Testis (tissue), 2 donors: ENCODE data around the gene BAIAP2.

ENCODE experiments used
- POLR2A ChIP-seq: fragments of 450-650 bp; IDR thresholded peaks from one replicate; pipeline ENCODE4 v1.6.1; 2017; ENCODE audit warnings: antibody characterized with exemption, mild to moderate bottlenecking, moderate library complexity
- TF ChIP-seq, protein P1 (sequence below), 3 experiments: fragments of 450-650 bp in 2 of 3; fragments of 200-600 bp in 1 of 3; sonication (generic) in 1 of 3; IDR thresholded peaks; one replicate each; pipeline ENCODE4 v1.5.1; 2016 to 2019; ENCODE audit warnings: antibody characterized with exemption in 3 of 3, mild to moderate bottlenecking in 2 of 3, moderate library complexity in 1 of 3

DNA sequence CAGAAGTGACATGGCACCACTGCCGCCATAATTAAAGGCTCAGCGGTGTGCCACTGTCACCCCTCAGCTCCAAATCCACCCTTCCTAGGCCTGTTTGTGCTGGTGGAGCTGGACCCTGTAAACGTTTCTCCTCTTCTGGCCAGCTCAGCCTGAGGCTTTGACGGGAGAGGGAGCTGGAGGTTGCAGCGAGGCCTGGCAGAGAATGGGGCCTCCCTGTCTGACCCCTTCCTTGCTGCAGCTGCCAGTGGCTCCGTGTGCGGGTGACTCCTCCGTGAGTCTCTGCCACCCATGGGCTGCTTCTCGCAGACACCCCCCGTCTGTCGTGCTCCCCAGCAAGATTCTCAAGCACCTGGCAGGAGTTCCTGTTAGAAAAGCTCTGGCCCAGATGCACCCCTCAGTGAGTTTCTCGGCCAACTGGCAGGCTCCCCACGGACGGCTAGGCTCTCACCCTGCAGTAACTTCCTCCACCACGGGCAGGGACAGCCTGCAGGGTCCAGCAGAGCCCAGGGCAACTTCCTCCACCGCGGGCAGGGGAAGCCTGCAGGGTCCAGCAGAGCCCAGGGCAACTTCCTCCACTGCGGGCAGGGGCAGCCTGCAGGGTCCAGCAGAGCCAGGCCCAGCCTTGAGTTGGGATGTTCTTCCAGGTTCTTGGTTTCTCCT is 48.0 kb upstream of the BAIAP2 start:
- TF ChIP-seq, protein P1, sequence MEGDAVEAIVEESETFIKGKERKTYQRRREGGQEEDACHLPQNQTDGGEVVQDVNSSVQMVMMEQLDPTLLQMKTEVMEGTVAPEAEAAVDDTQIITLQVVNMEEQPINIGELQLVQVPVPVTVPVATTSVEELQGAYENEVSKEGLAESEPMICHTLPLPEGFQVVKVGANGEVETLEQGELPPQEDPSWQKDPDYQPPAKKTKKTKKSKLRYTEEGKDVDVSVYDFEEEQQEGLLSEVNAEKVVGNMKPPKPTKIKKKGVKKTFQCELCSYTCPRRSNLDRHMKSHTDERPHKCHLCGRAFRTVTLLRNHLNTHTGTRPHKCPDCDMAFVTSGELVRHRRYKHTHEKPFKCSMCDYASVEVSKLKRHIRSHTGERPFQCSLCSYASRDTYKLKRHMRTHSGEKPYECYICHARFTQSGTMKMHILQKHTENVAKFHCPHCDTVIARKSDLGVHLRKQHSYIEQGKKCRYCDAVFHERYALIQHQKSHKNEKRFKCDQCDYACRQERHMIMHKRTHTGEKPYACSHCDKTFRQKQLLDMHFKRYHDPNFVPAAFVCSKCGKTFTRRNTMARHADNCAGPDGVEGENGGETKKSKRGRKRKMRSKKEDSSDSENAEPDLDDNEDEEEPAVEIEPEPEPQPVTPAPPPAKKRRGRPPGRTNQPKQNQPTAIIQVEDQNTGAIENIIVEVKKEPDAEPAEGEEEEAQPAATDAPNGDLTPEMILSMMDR (IDR thresholded peaks at IDR 0.05): no peak
- TF ChIP-seq POLR2A: no peak
